Mesothelial cell of epicardium (in vitro differentiated cells): ENCODE data around the gene FLOT1. TPM values are rescaled to one million over a fixed set of nuclear protein-coding genes. Genes with fewer than 3 reads are reported as not detected.
"Not testable (repeated sequence)": the region's sequence is repeated elsewhere in the genome, so short reads cannot be mapped to it uniquely, and the experiment has no call there.

ENCODE experiments used
- DNase-seq, 2 experiments: peaks; one replicate each; pipeline ENCODE4 v3.0.0; 2021; ENCODE audit warnings: low spot score in 2 of 2; ENCODE audit not compliant: unreplicated experiment in 2 of 2
- H3K27ac Mint-ChIP-seq: 2 replicates; pipeline ENCODE4 v1.8.0; 2021; ENCODE audit warnings: mixed read lengths
- H3K27me3 Mint-ChIP-seq: 2 replicates; pipeline ENCODE4 v1.8.0; 2021; ENCODE audit warnings: low read depth, mixed read lengths
- H3K36me3 Mint-ChIP-seq: 2 replicates; pipeline ENCODE4 v1.8.0; 2021; ENCODE audit warnings: mixed read lengths
- H3K4me1 Mint-ChIP-seq: 2 replicates; pipeline ENCODE4 v1.8.0; 2021; ENCODE audit warnings: mixed read lengths
- H3K4me3 Mint-ChIP-seq: 2 replicates; pipeline ENCODE4 v1.8.0; 2021; ENCODE audit warnings: mild to moderate bottlenecking, moderate library complexity, mixed read lengths
- H3K9me3 Mint-ChIP-seq: 2 replicates; pipeline ENCODE4 v1.8.0; 2021; ENCODE audit warnings: mixed read lengths
- total RNA-seq: library from RNA; stranded (reverse); gene quantifications from 3 replicates; pipeline ENCODE4 v1.2.1, GENCODE V29; 2021
- TF ChIP-seq, protein P1 (sequence below): fragments of 200-600 bp; sonication (generic); IDR thresholded peaks from one replicate; pipeline ENCODE4 v1.5.0; 2021; ENCODE audit warnings: antibody characterized with exemption; ENCODE audit not compliant: unreplicated experiment

The FLOT1 gene
- total RNA-seq, 1 donor from 2014 or later, result 101 TPM

DNA sequence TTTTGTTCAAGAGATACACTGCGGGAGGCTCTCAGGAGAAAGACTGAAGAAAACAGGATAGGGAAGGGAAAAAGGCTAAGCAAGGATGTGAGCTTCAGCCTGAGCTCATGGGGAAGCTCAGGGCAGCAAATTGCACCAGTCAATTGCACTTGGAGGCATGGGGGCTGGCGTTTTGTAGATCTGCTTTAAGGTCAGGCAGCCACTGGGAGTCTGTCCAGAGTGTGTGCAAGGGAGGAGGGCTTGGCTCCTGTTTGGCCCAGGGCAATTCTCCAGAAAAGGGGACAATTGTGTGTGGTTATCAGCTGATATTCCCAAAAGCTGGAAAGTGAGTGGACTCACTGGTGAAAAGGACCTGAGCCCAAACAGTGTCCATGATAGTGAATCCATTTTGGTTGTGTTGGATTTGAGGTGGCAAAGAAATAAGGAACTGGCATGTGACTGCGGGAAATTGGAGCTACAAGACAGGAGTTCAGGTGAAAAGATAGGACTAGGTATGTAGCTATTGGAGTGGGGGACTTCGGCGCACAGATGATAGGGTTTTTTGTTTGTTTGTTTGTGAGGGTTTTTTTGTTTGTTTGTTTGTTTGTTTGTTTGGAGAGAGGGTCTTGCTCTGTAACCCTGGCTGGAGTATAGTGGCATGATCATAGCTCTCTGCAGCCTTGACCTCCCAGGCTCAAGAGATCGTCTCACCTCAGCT lies 24.1 kb upstream of the FLOT1 start:
- Mint-ChIP-seq H3K9me3 (no peaks in the 10 kb centered on the region), H3K4me1 (peaks cover 68% of the 10 kb centered on the region), H3K27me3 (no peaks in the 10 kb centered on the region), H3K36me3 (no peaks in the 10 kb centered on the region), H3K27ac (peak overlapping the region; percentile 43), H3K4me3 (no peak overlapping the region)
- DNase-seq, result no peak
- TF ChIP-seq, protein P1, sequence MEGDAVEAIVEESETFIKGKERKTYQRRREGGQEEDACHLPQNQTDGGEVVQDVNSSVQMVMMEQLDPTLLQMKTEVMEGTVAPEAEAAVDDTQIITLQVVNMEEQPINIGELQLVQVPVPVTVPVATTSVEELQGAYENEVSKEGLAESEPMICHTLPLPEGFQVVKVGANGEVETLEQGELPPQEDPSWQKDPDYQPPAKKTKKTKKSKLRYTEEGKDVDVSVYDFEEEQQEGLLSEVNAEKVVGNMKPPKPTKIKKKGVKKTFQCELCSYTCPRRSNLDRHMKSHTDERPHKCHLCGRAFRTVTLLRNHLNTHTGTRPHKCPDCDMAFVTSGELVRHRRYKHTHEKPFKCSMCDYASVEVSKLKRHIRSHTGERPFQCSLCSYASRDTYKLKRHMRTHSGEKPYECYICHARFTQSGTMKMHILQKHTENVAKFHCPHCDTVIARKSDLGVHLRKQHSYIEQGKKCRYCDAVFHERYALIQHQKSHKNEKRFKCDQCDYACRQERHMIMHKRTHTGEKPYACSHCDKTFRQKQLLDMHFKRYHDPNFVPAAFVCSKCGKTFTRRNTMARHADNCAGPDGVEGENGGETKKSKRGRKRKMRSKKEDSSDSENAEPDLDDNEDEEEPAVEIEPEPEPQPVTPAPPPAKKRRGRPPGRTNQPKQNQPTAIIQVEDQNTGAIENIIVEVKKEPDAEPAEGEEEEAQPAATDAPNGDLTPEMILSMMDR, result no peak

DNA sequence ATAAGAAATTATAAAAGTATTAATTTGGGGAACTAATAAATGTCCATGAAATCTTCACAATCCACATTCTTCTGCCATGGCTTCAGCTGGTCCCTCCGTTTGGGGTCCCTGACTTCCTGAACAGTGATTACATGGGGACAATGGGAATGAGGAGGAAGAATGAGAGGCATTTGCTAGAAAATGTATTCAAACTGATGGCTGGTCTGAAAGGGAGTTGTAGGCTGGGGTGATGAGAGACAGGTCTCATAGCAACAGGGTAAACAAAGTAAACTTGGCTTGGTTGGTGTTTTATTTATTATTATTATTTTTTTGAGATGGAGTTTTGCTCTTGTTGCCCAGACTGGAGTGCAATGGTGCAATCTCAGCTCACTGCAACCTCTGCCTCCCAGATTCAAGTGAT lies 23.0 kb upstream of the FLOT1 start:
- not testable (repeated sequence) for DNase-seq, H3K36me3 Mint-ChIP-seq, H3K27me3 Mint-ChIP-seq, H3K4me3 Mint-ChIP-seq, H3K9me3 Mint-ChIP-seq
- Mint-ChIP-seq H3K4me1 (peaks cover 76% of the 10 kb centered on the region), H3K27ac (peak overlapping the region; percentile 95)

DNA sequence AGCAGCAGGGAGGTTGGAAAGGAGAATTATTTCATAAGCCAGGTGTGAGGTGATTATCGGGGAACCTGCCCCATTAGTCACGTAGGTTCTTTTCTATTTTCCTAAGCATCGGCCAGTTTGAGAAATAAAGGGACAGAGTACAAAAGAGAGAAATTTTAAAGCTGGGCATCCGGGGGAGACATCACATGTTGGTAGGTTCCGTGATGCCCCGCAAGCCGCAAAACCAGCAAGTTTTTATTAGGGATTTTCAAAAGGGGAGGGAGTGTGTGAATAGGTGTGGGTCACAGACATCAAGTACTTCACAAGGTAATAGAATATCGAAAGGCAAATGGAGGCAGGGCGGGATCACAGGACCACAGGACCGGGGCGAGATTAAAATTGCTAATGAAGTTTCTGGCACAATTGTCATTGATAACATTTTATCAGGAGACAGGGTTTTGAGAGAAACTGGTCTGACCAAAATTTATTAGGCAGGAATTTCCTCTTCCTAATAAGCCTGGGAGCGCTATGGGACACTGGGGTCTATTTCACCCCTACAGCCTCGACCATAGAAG lies 22.1 kb upstream of the FLOT1 start:
- H3K36me3 Mint-ChIP-seq, DNase-seq, H3K9me3 Mint-ChIP-seq, H3K27me3 Mint-ChIP-seq: not testable (repeated sequence)
- peak overlapping the region; percentile 38 for H3K4me3 Mint-ChIP-seq
- H3K4me1 Mint-ChIP-seq, result peaks cover 78% of the 10 kb centered on the region
- peak overlapping the region; percentile 95 for H3K27ac Mint-ChIP-seq

DNA sequence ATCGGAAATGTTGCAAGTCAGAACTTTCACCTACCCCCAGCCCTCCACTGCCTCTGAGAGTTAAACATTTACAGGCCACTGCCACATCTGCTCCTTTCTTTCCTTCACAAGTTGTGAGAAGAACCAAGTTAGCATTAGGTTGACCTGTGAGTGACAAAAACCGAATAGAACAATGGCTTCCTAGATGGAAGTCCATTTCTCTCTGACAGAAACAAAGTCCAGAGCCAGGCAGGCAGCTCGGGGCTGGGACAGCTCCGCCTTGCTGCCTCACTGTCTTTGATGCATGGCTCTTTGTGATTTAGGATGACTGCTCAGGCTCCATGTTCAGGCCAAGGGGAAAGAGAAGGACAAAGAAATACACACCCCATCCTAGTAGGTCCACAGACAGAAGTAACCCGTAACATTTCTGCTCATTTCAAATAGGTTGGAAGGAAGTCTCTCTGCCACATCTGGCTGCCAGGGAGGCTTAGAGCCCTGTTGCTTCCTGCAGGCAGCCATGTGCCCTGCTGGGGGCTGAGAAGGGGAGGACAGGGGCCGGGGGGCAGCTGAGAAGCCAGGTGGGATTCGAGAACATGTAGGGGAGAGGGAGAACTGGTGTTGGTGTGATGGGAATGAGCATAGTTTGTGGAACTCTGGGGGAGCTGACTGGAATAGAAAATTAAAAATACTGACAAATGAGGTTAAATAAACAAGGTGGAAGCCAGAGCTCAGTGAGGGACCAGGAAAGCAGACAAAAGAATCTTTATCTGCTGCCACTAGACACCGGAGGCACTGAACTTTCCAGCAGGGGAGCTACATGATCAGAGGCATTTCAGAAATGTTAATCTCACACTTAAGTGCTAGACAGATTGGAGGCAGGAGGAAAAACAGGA lies 21.4 kb upstream of the FLOT1 start:
- Mint-ChIP-seq H3K4me1 (peaks cover 77% of the 10 kb centered on the region), H3K27me3 (no peaks in the 10 kb centered on the region), H3K4me3 (peak overlapping the region; percentile 38), H3K27ac (peak overlapping the region; percentile 95), H3K9me3 (no peaks in the 10 kb centered on the region), H3K36me3 (no peaks in the 10 kb centered on the region)
- TF ChIP-seq, protein P1, result no peak
- DNase-seq, result peak in 1 of 2 experiments; percentile 43

DNA sequence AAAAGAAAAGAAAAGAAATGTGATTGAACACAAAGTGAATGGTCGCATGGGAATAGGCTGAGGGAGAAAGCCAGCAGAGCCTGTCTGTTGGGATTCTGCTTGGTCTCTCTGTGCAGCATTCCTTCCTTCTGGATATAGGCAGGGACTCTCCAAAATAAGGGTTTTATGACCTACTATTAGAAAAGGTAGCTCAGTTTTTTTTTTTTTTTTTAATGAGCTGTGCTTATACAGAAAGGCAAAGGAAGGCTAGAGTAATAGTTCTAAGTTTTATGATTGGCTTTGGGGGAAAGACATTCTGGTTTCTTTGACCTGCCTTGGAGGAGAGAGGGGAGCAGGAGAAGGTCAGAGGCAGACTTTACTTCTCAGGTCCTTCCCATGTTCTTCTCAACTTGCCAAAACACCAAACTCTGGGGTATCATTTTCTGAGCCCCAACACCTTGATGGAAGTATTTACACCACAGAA lies 20.7 kb upstream of the FLOT1 start:
- H3K4me1 Mint-ChIP-seq, result peaks cover 74% of the 10 kb centered on the region
- H3K36me3 Mint-ChIP-seq, result no peaks in the 10 kb centered on the region
- no peaks in the 10 kb centered on the region for H3K27me3 Mint-ChIP-seq
- H3K27ac Mint-ChIP-seq, result peak overlapping the region; percentile 95
- TF ChIP-seq, protein P1, result no peak
- H3K4me3 Mint-ChIP-seq, result no peak overlapping the region
- no peaks in the 10 kb centered on the region for H3K9me3 Mint-ChIP-seq
- no peak for DNase-seq

DNA sequence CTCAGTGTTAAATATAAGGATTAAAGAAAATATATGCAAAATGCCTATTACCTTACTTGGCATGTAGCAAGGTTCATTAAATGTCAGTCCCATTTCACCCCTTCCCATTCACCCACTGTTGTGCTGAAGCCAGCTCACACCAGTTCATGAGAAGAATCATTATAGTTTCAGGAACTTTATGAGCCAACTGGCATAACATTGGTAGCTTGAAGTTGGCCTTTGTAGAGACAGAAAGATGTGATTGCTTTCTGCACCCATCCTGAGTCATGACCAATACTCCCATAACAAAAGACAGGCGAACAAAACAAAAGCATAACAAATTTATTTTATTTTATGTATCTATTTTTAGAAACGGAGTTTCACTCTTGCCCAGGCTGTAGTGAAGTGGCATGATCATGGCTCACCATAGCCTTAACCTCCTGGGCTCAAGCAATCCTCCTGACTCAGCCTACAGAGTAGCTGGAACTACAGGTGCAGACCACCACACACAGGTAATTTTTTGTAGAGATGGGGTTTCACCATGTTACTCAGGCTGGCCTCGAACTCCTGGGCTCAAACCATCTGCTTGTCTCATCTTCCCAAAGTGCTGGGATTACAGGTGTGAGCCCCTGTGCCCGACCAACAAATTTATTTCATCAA lies 19.4 kb upstream of the FLOT1 start:
- no peaks in the 10 kb centered on the region for H3K27me3 Mint-ChIP-seq
- peak overlapping the region; percentile 78 for H3K27ac Mint-ChIP-seq
- TF ChIP-seq, protein P1, result no peak
- H3K4me1 Mint-ChIP-seq, result peaks cover 73% of the 10 kb centered on the region
- H3K36me3 Mint-ChIP-seq, result no peaks in the 10 kb centered on the region
- DNase-seq, result no peak
- no peak overlapping the region for H3K4me3 Mint-ChIP-seq
- H3K9me3 Mint-ChIP-seq, result no peaks in the 10 kb centered on the region
